ENCODE results near the gene HDLBP.
A peak's percentile ranks its signal among the peaks of the same experiment; 100 is the strongest.

Gene HDLBP, protein sequence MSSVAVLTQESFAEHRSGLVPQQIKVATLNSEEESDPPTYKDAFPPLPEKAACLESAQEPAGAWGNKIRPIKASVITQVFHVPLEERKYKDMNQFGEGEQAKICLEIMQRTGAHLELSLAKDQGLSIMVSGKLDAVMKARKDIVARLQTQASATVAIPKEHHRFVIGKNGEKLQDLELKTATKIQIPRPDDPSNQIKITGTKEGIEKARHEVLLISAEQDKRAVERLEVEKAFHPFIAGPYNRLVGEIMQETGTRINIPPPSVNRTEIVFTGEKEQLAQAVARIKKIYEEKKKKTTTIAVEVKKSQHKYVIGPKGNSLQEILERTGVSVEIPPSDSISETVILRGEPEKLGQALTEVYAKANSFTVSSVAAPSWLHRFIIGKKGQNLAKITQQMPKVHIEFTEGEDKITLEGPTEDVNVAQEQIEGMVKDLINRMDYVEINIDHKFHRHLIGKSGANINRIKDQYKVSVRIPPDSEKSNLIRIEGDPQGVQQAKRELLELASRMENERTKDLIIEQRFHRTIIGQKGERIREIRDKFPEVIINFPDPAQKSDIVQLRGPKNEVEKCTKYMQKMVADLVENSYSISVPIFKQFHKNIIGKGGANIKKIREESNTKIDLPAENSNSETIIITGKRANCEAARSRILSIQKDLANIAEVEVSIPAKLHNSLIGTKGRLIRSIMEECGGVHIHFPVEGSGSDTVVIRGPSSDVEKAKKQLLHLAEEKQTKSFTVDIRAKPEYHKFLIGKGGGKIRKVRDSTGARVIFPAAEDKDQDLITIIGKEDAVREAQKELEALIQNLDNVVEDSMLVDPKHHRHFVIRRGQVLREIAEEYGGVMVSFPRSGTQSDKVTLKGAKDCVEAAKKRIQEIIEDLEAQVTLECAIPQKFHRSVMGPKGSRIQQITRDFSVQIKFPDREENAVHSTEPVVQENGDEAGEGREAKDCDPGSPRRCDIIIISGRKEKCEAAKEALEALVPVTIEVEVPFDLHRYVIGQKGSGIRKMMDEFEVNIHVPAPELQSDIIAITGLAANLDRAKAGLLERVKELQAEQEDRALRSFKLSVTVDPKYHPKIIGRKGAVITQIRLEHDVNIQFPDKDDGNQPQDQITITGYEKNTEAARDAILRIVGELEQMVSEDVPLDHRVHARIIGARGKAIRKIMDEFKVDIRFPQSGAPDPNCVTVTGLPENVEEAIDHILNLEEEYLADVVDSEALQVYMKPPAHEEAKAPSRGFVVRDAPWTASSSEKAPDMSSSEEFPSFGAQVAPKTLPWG (N-terminal part only)

DNA sequence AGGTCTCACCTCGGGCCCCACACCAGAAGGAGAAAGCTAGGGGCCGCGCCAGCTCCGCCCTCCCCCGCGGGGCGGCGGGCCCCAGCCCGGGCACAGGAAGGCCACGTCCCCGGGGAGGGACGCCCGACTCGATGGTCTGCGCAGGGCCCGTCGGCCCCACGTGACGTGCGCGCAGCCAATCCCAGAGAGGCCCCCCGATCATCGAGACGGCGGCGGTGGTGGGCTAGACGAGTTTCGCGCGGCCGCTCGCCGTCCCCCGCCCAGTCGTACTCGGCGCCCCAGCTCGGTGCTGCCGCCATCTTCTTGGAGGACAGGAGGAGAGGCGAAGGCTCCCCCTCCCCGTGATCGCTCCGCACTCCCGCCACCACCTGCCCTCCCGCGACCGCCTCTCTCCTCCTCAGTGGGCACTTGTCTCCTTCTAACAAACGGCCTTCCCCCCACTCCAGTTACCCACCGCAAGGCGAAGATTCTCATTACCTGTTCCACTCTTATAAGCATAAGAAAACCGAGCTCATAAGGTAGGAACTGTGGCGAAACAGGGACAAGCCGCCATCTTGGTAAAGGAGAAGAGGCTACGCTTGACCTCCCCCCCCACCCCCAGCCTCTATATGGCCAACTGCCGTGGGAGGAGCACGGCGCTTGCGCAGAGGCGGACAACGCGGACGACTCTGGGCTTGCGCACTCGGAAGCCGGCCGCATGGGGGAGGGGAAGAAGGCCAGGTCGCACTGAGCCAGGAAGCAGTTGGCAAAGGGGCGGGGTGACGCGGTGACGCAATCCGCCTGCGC is at the start of gene HDLBP:
TSS of gene HDLBP (minus strand) at position 580 of the 786 bp plus-strand sequence. CDS start 48,803 bp downstream, outside the sequence.
- DNase-seq = peak; percentile 95

DNA sequence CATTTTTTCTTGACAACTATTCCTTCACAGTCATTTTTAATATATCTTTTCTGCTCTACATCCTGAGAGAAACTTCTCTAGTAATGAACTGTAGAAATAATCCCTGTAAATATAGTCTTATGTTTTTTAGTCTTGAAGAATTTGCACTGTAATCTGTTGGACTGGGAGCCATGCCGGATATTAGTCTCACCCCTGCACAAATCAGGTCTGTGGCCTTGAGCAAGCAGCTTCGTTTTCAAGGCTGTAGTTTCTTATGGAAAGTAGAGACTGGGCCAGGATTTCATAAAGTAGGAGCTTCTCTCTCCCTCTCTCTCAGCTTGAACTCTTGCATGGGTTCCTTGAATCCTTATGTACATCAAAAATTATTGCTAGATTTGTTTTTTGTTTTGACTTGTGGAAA is 49.3 kb upstream of the HDLBP start:
- DNase-seq = no peak

DNA sequence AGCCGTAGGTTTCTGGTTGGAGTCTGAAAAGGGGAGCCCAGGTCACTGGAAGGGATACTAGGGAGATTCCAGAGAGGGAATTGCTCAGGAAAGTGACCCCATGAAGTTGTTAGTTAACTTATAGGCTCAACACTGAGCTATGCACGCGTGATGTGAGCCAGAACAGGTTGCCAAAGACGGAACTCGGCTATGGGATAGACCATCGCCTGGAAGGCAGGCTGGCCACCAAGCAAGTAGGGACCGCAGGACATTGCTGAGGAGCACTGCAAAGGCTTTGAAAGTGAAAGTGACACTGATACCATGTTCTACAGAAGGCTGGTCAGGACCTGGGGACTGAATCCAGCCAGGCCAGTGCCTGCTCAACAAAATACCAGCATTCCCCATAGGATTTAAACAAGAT is 48.0 kb upstream of the HDLBP start:
- no peak for DNase-seq

- no peak for DNase-seq
Measured at GRCh38 chr2:241359481-241360045, 44.1 kb upstream of the HDLBP start.

DNA sequence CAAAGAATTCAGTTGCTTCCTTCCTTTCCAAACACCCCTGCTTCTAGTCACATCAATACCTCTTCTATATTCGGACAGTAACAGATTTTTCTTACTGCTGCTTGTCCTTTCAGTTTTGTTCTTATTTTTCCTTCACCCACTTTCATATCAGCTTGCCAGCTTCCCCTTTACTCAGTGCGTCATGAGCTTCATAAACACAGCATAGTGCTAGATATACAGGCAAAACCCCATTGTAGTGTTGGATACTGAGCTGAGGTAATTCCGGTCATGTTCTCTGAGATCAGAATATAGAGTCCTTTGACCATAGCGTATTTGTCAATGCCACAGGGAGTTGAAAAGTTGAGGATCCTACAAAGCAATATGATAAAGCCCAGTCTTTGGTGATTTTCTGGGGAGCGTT is 43.0 kb upstream of the HDLBP start:
- no peak for DNase-seq

GRCh38 chr2:241357531-241357930 is 42.1 kb upstream of the HDLBP start:
- DNase-seq = peak; percentile 37

GRCh38 chr2:241356871-241357260 is 41.4 kb upstream of the HDLBP start:
- no peak for DNase-seq

DNA sequence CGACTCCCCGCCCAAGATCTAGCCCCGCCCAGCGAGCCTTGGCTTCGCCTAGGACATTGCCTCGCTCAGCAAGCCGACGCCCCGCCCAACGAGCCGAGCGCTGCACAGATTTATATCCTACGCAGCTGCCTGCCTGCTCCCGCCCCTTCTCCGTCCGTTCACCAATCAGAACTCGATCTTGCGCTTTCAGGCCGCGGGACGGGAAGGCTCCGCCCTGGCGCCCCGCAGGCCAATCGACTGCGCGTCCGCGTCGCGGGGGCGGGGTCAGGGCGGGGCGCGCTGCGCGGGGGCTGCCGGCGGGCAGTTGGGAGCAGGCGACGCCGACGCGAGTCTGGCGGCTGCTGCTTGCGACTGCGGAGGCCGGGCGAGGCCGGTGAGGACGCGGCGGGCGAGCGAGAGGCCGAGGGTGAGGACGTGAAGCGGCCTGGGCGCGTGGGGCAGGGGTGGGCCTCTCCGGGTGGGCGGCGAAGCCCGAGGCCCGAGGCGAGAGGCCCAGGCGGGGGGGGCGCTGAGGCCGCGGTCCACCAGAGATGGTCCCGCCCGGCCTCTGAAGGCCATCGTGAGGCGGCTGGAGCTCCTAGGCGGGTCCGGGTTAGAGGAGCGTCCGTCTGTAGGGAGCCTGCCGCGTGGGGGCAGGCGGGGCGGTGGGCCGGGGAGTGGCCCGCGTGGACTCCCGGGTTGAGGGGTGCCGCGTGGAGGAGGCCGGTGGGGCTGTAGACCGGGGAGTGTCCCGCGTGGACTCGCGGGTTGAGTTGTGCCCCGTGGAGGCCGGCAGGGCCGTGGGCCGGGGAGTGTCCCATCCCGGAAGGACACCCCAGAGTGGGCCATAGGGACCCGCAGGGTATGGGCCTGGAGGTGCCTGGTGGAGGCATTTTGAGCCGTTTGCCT is 40.8 kb upstream of the HDLBP start, which contains the start of gene FARP2:
TSS of gene FARP2 (plus strand) at position 303 of the 888 bp plus-strand sequence. CDS start 16,823 bp downstream, outside the sequence.
- DNase-seq = peak; percentile 97

DNA sequence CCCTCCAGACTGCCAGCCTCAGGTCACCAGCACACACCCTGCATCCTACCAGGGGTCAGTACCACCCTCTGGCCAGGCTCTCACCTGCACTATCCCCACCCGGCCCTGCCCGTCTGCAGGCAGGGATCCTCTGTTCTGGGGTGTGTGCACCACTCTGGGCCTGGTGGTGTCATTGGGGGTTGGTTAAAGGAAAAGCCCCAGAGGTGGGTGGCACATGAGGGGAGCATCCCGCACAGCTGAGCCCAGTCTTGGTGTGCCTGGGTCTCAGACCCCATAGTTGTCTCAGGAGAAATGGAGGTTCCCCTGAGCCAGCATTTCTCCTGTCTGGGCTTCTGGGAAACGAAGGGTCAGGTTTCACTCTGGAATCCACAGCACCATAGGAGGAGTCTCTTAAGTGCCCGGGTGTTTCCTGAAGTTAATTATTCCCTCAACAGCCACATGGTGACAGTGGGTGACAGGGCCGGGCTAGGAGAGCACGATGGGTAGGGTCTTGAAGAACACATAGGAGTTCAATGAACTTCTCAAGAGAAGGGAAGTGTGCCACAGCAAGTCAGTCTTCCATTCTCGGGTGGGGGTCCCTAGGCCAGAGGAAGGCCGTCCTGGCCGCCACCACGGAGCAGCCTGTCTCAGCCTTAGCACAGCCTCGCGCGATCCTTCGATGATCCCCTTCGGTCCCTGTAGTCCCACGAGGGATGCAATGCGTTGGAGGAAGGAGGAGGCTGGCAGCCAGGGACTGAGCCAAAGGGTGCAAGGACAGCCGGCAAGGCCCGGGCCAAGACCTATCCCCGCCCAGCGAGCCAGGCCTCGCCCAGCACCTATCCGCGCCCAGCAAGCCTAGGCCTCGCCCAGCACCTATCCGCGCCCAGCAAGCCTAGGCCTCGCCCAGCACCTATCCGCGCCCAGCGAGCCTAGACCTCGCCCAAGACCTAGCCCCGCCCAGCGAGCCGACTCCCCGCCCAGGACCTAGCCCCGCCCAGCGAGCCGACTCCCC is 39.5 kb upstream of the HDLBP start:
- peak; percentile 27 for DNase-seq

DNA sequence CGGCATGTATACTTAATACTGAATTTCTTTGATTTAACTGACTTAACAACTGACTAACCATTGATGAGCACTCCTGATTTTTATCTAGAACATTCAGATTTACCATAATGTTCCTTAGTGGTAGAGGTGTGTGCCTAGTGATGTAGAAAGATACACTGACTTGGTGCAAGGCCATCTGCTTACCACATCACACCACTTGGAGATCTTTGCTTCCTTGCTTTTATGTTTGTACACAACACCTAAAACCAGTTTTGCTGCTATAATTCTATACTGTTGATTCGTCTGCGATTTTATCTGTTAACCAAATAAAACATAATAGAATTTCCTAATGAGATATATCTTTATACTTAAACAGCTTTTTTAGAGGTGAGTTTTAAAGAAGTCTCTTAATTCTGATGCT is 36.8 kb upstream of the HDLBP start:
- DNase-seq = no peak

DNA sequence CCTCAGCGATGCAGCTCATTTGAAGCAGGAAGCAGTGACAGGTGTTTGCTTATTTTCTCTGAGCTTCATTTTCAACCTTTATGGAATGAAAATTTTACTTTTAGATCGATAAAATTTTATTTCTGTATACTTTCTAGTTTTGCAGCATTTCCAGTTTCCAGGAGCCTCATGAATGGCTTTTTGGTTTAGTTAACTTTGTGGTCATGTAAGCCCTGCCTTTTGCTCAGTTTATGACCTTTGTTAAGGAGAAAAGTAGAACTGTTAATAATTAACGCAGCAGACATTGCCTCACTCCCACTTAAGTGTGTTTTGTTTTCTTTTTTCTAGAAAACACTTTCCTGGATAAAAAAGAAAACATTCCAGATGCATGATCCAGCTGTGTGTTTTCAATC is 36.2 kb upstream of the HDLBP start:
- no peak for DNase-seq

- DNase-seq = no peak
Measured at GRCh38 chr2:241350878-241351639, 35.6 kb upstream of the HDLBP start.

- no peak for DNase-seq
Measured at GRCh38 chr2:241350530-241350877, 35.0 kb upstream of the HDLBP start.

DNA sequence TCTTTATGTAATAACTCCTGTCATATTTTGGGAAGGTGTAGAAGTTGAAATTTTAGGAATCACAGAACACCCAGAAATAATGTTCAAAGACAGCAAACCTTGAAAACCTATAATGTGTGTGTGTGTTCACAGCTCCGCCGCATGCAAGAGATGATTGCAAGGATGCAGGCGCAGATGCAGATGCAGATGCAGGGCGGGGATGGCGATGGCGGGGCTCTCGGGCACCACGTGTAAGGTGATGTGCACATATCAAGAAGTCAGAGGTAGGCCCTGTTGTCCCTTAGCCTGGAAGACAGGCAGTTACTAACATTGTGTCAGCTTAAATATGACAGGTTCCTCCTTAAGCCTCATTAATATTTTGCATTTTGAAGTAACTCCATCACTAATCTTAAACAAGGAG is 34.5 kb upstream of the HDLBP start:
- no peak for DNase-seq

DNA sequence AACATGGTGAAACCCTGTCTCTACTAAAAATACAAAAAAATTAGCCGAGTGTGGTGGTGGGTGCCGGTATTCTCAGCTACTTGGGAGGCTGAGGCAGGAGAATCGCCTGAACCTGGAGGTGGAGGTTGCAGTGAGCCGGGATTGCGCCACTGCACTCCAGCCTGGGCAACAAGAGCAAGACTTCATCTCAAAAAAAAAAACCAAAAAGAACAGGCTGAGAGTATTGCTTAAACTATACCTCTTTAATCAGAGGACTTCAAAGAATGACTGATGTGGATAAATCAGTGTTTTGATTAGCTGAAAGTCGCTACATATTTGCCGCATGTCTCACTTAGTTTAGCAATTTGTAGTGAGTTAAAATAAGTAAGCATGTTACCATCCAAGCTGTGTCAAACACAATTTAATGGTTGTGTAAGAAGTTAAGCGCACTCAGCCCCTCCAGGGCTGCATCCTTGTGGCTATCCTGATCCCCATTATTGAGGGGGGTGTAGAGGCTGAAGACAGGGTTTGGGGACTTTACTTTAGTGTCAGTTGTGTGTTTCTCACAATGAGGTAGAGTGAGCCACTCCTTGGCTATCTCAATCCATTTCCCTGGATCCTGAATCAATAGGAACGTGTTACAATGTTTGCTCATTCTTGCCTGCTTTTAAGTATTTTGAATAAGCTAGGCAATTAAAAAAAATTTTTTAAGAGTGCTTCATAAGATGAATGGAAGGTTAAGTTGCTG is 29.6 kb upstream of the HDLBP start:
- no peak for DNase-seq

DNA sequence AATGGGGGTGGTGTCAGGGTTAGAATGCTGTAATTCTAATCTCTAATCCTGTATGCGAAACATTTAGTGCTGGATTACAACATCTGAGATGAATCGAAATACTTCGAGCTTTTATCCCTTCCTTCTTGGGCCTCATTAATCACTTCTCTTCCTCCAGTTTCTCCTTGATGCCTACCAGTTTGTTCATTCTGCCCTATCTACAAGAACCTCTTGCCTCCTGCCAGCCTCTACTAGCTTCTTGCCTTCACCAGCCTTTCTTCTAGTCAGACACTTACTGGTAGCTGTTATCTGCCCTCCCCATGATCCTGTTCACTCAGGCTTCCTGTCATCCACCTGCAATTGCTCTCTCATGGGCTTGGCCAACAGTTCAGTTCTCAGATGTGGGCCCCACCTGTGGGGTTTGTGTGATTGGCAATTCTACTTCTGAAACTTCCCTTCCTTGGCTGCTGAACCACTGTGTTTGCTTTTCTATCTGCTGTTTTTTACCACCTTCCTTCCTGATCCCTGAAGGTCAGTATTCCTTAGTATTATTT is 25.2 kb upstream of the HDLBP start:
- DNase-seq = no peak

DNA sequence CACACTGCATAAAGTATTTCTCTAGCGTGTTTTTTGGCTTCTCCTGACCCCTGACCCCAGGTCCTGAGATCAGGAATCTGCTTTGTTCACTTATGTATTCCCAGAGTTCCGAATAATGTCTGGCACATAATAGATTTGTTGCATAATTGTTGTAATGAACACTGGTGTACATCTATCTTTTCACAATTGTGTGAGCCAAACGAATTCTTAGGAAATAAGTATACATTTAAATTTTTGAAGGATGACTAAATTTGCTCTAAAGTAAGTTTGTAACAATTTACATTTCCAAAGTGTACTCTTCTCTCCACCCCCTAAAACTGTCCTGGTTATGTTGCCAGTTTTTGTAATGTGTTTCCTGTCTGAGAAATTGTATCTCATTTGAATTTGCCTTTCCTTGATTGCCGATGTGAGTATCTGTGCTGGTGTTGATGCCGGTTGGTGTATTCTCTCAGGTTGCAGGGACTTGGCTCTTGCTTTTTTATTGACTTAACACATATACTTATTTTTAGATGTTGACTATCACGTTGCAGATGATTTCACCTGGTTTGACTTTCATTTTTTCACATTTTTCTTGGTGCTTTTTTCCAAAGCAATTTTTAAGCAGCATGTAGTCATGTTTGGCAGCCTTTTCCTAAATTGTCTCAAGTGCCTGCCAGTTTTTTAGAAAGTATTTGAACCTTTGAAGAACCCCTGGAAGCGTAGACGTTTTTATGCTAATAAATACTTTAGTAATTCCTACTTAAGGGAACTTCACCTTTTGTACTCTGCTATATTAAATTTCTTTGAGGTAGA is 24.6 kb upstream of the HDLBP start:
- DNase-seq = no peak

Data from NCI-H510A treated with DMSO at 0.1 percent for 48 hours (cell line).